Nucleus accumbens (tissue), 56 donors: ENCODE results near the gene FLNB.

Source experiments
- DNase-seq, 56 donors: peaks; one replicate each; lab custom pipeline; 2025; lab: John Stamatoyannopoulos, UW

The FLNB gene

DNA sequence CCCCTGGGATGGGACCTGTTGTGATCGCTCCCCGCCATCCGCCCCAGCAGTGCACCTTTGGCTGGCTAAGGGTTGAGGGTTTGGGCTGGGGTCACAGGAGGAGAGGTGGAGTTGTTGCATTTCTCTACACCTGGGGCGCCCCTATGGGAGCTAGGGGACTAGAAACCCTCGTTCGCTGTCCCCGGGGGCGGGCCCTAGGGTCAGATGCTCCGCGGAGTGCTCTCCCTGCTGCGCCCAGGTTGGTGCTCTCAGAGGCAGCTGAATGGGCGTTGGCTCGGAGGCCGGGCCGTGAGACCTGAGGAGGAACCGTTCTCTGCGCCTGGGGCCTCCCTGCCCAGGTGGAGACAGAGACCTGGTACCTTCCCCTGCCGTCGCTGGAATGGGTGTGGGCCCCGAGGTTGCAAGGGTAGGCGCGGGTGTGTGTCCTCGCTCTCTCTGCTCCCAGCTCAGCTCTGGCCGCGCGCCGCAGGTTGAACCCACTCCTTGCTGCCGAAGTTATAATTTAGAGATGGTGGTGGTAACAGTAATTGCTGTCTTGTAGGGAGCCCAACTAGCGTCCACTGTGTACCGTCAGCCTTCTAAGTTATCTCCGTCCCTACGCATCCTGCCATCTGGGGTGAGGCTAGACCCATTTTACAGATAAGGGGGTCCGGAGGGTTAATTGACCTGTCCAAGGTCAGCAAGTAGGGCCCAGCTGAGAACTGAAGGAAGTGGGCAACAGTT lies 965 bp downstream of the FLNB start:
- DNase-seq = peak in 10 of 56 donors; percentile 10 to 66 (median 26)

GRCh38 chr3:58009749-58010535 lies 1.7 kb downstream of the FLNB start:
- DNase-seq = no peak

DNA sequence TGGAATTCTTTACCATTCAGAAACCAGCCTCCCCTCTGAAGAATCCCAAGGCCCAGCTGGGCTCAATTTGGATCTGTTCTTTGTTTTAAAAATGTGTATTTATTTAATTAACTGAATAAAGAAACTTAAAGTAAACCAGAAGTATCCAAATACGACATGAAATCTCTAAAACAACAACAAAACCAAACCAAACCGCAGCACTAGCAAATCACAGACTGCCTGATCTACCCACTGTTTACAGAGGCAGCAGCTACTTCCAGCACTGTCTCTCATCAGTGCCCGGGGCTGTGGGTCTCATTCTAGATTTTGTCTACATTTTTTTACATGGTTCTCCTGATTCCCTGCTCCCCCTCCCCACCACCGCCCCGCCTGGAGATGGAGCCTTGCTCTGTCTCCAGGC lies 2.3 kb downstream of the FLNB start:
- DNase-seq = no peak

GRCh38 chr3:58011580-58011979 lies 3.4 kb downstream of the FLNB start:
- no peak for DNase-seq

- no peak for DNase-seq
These were observed 4.1 kb downstream of the FLNB start for GRCh38 chr3:58012302-58012701.

GRCh38 chr3:58013099-58013498 lies 4.9 kb downstream of the FLNB start:
- DNase-seq = no peak

DNA sequence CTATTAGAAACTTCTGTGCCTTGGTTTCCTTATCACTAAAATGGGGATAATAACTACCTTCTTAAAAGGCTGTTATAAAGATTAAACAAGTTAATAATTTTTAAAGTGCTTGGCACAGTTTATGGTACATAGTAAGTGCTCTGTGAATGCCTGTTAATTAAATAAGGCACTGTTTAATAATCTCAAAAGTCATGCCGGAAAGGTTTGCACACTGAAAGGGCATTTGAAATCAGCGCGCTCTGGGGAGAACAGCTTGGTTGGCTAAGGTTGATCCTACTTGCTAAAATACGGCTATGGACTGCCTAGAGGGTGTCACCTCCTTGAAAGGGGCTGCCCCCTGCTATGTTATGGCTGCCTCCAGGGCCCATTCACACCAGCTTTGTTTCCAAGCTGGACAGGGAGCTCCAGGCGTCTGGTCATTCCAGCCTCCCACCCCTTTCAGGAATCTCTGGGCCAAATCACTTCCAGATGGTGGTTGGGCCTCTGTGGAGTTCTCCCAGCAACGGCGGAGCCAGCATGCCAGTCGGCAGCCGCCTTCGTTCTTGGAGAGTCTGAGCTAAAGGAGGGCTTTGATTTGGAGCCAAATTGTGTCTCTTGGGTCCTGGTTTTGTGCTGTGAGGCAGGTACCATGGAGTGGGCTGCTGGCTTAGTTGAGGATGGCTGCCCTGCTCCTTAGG lies 5.9 kb downstream of the FLNB start:
- DNase-seq = peak in 6 of 56 donors; percentile 11 to 34 (median 14)

DNA sequence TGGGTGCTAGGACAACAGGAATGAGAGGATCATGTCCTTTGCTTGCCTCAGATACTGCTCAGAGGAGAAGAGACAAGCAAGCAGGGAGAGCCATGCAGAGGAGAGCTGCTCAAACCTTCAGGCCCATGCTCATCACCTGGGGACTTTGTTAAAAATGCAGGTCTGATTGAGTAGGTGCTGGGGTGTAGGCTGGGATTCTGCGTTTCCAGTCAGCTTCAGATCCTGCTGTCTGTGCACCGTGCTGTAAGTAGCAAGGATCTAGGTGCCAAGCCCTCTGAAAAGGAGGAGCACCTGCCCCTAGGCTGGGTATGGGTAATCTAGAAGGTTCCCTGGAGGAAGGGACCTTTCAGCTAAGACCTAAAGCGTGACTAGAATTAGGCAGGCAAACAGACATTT lies 7.3 kb downstream of the FLNB start:
- no peak for DNase-seq

GRCh38 chr3:58016710-58017109 lies 8.5 kb downstream of the FLNB start:
- no peak for DNase-seq

GRCh38 chr3:58018892-58019742 lies 10.9 kb downstream of the FLNB start:
- no peak for DNase-seq

- no peak for DNase-seq
These were observed 12.5 kb downstream of the FLNB start for GRCh38 chr3:58020783-58021071.

- DNase-seq = no peak
These were observed 13.1 kb downstream of the FLNB start for GRCh38 chr3:58021072-58021959.

DNA sequence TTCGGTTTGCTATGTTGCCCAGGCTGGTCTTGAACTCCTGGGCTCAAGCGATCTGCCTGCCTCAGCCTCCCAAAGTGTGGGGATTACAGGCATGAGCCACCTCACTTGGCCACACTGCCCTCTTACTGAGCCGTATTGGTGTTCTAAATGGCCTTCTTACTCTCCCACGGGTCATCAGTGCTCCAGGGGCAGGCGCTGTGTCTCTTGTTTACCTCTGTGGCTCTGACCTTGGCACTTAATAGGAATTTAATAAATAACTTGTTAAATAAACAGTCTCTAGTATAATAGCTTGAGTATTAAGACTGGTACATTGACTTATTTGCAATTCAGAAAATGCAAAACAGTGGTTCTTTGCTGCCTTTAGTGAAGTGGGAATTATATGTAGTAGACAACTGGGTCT lies 13.7 kb downstream of the FLNB start:
- DNase-seq = no peak

GRCh38 chr3:58022490-58022889 lies 14.3 kb downstream of the FLNB start:
- no peak for DNase-seq

- DNase-seq = no peak
These were observed 15.3 kb downstream of the FLNB start for GRCh38 chr3:58023531-58023930.

- DNase-seq = no peak
These were observed 17.2 kb downstream of the FLNB start for GRCh38 chr3:58025406-58025805.

DNA sequence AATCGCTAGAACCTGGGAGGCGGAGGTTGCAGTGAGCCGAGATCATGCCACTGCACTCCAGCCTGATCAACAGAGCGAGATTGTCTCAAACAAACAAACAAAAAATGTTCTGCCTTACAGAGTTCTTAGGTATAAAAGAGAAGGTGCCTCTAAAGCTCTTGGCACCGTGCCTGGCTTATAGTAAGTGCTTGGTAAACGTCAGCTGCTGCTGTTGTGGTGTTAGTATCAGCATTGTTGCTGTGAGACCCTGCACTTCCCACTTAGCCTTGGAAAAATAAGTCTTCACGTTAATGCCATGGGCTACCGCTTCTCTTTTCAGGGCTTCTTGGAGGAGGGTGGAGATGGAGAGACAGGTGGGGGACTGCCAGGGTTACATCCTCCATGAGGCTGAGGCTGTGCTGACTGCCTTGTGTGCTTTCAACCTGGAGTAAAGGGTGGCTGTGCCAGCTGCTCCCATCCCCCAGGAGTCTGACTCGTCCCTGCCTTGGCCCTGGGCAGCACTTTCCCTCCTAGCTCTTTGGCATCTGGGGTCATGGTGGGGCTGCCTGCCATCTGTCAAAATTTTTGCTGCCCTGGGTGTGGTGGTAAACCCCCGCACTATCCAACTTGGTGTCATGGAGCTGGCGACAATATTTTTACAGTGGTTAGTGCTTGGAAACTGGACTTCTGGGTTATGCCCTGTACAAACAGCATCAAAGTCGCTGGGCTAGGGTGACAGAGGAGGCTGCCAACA lies 17.8 kb downstream of the FLNB start:
- DNase-seq = peak in 2 of 56 donors; percentile 9 to 10

- peak in 1 of 56 donors; percentile 16 for DNase-seq
These were observed 18.4 kb downstream of the FLNB start for GRCh38 chr3:58026598-58026997.

- DNase-seq = no peak
These were observed 19.6 kb downstream of the FLNB start for GRCh38 chr3:58027704-58028317.
